GM21390 (cell line): Measurements from ENCODE around the gene STAT5A.
"Not testable (repeated sequence)": the region's sequence is repeated elsewhere in the genome, so short reads cannot be mapped to it uniquely, and the experiment has no call there.

Experiments
- ATAC-seq: cut with Tn5 transposase; IDR thresholded peaks from one replicate; pipeline ENCODE4 v1.9.1; 2021; ENCODE audit not compliant: unreplicated experiment

The STAT5A gene

DNA sequence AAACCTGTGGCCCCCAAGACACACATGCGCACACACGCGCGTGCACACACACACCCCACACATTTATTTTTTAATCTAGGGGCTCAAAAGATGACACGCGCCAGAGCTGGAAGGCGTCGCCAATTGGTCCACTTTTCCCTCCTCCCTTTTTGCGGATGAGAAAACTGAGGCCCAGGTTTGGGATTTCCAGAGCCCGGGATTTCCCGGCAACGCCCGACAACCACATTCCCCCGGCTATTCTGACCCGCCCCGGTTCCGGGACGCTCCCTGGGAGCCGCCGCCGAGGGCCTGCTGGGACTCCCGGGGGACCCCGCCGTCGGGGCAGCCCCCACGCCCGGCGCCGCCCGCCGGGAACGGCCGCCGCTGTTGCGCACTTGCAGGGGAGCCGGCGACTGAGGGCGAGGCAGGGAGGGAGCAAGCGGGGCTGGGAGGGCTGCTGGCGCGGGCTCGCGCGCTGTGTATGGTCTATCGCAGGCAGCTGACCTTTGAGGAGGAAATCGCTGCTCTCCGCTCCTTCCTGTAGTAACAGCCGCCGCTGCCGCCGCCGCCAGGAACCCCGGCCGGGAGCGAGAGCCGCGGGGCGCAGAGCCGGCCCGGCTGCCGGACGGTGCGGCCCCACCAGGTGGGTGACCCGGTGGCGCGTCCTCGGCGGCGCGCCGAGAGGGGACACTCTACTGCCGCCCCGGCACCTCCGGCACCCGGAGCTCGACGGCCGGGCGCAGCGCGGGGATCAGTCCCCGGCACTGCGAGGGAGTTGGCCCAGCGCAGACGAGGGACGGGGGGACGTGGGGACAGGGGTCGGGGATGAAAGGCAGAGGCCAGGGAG lies at the start of gene STAT5A:
Gene STAT5A (plus strand): TSS at position 522 of the 826 bp plus-strand sequence. CDS start 914 bp downstream, outside the sequence.
- ATAC-seq: no peak

GRCh38 chr17:42239576-42239975 lies 48.7 kb upstream of the STAT5A start:
- not testable (repeated sequence) for ATAC-seq

DNA sequence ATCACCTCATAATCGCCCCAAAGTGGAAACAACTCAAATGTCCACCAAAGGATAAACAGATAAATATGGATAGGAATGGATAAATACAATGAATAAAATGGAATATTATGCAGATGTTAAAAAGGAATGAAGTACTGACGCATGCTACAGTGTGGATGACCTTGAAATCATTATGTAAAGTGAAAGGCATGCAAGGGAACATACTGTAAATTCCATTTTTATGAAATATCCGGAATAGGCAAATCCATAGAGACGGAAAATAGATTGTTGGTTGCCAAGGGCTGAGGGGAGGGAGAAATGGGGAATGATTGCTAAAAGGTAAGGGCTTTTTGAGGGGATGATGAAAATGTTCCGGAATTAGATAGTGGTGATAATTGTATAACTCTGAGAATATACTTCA lies 48.1 kb upstream of the STAT5A start:
- ATAC-seq: no peak

GRCh38 chr17:42240863-42241262 lies 47.4 kb upstream of the STAT5A start:
- not testable (repeated sequence) for ATAC-seq

DNA sequence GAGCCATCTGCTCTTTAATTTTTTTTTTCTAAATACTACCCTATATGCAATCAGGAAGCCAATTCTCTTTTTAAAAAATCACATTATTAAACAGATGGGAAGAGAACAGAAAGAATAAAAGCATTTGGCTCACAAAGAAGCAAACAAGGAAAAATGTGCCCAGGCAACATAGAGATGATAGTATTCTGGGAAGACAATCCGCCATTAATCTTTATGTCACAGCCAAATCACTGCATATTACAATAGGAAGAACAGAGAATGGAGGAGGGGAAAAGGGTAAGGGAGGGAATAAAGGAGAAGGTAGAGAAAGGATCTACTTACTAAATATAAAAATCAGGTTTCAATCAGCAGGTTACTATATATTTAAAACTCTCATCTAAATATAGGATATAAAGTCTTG lies 46.4 kb upstream of the STAT5A start:
- no peak for ATAC-seq

- no peak for ATAC-seq
Measured at GRCh38 chr17:42243493-42243982, 44.8 kb upstream of the STAT5A start.

GRCh38 chr17:42244116-42244515 lies 44.2 kb upstream of the STAT5A start:
- ATAC-seq: not testable (repeated sequence)

- ATAC-seq: not testable (repeated sequence)
Measured at GRCh38 chr17:42245183-42245582, 43.1 kb upstream of the STAT5A start.

GRCh38 chr17:42246515-42246914 lies 41.8 kb upstream of the STAT5A start:
- no peak for ATAC-seq

- no peak for ATAC-seq
Measured at GRCh38 chr17:42247734-42248133, 40.6 kb upstream of the STAT5A start.

- ATAC-seq: peak; percentile 79
Measured at GRCh38 chr17:42248351-42249179, 39.7 kb upstream of the STAT5A start.

GRCh38 chr17:42249681-42250446 lies 38.4 kb upstream of the STAT5A start:
- ATAC-seq: no peak

- no peak for ATAC-seq
Measured at GRCh38 chr17:42251115-42251514, 37.2 kb upstream of the STAT5A start.

DNA sequence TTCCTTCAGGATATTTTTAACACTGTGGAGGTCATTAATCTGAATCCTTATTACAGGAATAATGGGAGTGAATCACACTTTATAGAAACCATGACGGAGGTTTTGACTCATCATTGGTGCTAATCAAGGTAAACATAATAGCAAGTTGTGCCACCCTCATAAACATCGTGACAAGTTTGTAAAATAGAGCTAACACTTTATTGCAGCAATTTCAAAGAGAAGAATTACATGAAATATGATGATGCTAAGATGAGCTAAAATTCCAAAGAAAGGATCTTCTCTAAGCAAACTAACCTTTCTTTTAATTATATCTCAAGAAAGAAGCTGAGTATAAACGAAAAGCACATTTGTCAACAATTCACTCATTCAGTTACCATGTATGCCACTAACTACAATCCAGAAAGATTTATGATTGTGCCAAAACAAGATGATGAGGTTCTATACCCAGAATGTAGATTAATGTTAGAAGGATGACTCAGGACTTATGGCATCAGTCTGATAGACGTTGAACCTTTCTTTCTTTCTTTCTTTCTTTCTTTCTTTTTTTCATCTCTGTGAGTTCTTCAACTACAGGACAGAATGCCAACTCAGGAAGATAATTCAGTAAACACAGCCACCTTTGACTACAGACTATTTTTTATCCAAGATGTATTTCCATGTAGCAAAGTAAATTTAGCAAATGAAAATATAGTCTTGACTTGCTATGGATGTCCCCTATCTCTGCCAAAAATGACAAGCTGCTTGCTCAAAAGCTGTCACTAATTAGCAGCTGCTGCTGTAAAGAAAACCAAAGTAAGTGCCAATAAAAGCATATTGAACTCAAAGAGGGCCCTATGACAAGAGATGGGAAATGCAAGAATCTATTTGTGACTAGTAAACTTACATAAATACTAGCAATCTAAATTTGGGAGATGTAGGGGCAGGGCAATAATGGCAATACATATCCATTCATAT lies 35.4 kb upstream of the STAT5A start:
- ATAC-seq: no peak

GRCh38 chr17:42253578-42253977 lies 34.7 kb upstream of the STAT5A start:
- ATAC-seq: no peak

DNA sequence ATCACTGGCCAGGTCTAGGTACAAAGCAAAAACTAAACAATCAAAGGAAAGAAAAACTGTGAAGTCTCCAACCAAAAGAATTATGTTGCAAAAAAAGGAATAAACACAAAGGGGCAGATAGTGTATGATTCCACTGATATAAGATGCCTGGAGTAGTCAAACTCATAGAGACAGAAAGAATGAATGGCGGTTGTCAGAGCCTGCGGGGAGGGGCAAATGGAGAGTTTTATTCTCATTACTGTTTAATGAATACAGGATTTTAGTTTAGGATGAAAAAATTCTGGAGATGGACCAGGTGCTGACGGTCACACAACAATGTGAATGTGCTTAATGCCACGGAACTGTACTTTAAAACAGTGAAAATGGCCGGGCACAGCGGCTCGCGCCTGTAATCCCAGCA lies 32.9 kb upstream of the STAT5A start:
- ATAC-seq: no peak

DNA sequence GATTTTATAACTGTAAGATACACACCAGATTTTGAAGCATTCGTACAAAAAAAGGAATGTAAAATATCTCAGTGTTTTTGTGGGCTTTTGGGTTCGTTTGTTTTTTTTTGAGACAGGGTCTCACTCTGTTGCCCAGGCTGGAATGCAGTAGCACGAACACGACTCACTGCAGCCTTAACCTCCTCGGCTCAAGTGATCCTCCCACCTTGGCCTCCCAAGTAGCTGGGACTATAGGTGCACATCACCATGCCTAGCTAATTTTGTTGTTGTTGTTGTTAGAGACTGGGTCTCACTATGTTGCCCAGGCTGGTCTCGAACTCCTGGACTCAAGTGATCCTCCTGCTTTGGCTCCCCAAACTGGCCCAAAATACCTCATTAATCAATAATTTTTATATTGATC lies 28.0 kb upstream of the STAT5A start:
- no peak for ATAC-seq

DNA sequence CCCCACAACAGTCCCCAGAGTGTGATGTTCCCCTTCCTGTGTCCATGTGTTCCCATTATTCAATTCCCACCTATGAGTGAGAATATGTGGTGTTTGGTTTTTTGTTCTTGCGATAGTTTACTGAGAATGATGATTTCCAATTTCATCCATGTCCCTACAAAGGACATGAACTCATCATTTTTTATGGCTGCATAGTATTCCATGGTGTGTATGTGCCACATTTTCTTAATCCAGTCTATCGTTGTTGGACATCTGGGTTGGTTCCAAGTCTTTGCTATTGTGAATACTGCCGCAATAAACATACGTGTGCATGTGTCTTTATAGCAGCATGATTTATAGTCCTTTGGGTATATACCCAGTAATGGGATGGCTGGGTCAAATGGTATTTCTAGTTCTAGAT lies 23.9 kb upstream of the STAT5A start:
- ATAC-seq: not testable (repeated sequence)

DNA sequence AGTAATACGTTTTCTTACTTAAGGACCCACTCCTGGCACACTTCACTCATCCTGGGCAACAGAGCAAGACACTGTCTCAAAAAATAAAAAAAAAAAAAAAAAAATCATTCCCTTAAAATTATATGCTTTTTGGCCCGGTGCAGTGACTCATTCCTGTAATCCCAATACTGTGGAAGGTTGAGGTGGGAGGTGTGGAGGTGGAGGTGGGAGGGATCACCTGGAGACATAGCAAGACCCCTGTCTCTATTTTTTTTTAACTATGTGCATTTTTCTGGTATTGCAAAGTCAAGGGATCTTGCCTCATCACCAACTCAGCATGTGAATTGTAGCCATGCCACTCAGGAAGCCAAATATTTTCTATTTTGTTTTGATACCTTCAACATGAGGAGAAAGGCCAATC lies 21.8 kb upstream of the STAT5A start:
- ATAC-seq: no peak
